ENCODE measurements around the gene MOCS3.

The MOCS3 gene

GRCh38 chr20:51004781-51005180 lies 46.2 kb downstream of the MOCS3 start:
- no peak overlapping the region for H3K9ac ChIP-seq (ENCODE audit: low read length)
- H3K27ac ChIP-seq (ENCODE audit: low read depth, low read length): no peak overlapping the region
- H3K4me1 ChIP-seq (ENCODE audit: insufficient read depth, low read length): no peaks in the 10 kb centered on the region
- no peaks in the 10 kb centered on the region for H3K27me3 ChIP-seq (ENCODE audit: control insufficient read depth in 1 of 2, insufficient read depth in 2 of 2, low read length in 2 of 2)
- no peaks in the 10 kb centered on the region for H3K9me3 ChIP-seq (ENCODE audit: low read length)
- H3K36me3 ChIP-seq (ENCODE audit: insufficient read depth, low read length): no peaks in the 10 kb centered on the region
- no peak overlapping the region for H3K4me3 ChIP-seq (ENCODE audit: low read depth in 1 of 2, low read length in 2 of 2)

DNA sequence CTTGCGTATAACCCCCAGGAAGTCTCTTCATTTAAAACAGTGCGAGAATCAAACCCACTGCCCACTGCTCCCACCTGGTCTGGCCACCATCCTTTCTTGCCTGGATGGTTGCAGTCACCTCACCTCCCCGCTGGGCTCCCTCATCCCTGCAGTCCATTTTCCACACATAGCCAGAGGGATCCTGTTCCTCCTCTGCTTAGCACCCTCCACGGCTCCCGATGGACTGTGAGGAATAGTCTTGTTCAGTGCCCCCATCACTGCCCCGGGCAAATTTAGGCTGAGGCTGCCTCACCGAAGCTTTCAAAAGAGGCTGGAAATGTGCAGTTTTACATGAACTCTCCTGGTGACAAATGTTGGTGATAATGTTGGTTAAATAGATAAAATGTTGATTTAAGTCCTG lies 46.6 kb downstream of the MOCS3 start:
- Histone ChIP-seq H3K36me3 (ENCODE audit: insufficient read depth, low read length) (no peaks in the 10 kb centered on the region), H3K9me3 (ENCODE audit: low read length) (no peaks in the 10 kb centered on the region), H3K4me3 (ENCODE audit: low read depth in 1 of 2, low read length in 2 of 2) (no peak overlapping the region), H3K27ac (ENCODE audit: low read depth, low read length) (no peak overlapping the region), H3K27me3 (ENCODE audit: control insufficient read depth in 1 of 2, insufficient read depth in 2 of 2, low read length in 2 of 2) (no peaks in the 10 kb centered on the region), H3K4me1 (ENCODE audit: insufficient read depth, low read length) (no peaks in the 10 kb centered on the region), H3K9ac (ENCODE audit: low read length) (no peak overlapping the region)

GRCh38 chr20:51008718-51009117 lies 50.1 kb downstream of the MOCS3 start:
- Histone ChIP-seq H3K4me3 (ENCODE audit: low read depth in 1 of 2, low read length in 2 of 2) (no peak overlapping the region), H3K9me3 (ENCODE audit: low read length) (no peaks in the 10 kb centered on the region), H3K36me3 (ENCODE audit: insufficient read depth, low read length) (no peaks in the 10 kb centered on the region), H3K9ac (ENCODE audit: low read length) (no peak overlapping the region), H3K27me3 (ENCODE audit: control insufficient read depth in 1 of 2, insufficient read depth in 2 of 2, low read length in 2 of 2) (no peaks in the 10 kb centered on the region), H3K4me1 (ENCODE audit: insufficient read depth, low read length) (no peaks in the 10 kb centered on the region), H3K27ac (ENCODE audit: low read depth, low read length) (no peak overlapping the region)

- Histone ChIP-seq H3K4me3 (ENCODE audit: low read depth in 1 of 2, low read length in 2 of 2) (no peak overlapping the region), H3K9me3 (ENCODE audit: low read length) (no peaks in the 10 kb centered on the region), H3K27me3 (ENCODE audit: control insufficient read depth in 1 of 2, insufficient read depth in 2 of 2, low read length in 2 of 2) (peaks cover 0 to under 1% of the 10 kb centered on the region in 2 donors), H3K4me1 (ENCODE audit: insufficient read depth, low read length) (no peaks in the 10 kb centered on the region), H3K9ac (ENCODE audit: low read length) (no peak overlapping the region), H3K36me3 (ENCODE audit: insufficient read depth, low read length) (no peaks in the 10 kb centered on the region), H3K27ac (ENCODE audit: low read depth, low read length) (no peak overlapping the region)
These were observed 50.9 kb downstream of the MOCS3 start for GRCh38 chr20:51009303-51010042.

GRCh38 chr20:51010043-51010365 lies 51.4 kb downstream of the MOCS3 start:
- no peak overlapping the region for H3K27ac ChIP-seq (ENCODE audit: low read depth, low read length)
- no peaks in the 10 kb centered on the region for H3K36me3 ChIP-seq (ENCODE audit: insufficient read depth, low read length)
- no peaks in the 10 kb centered on the region for H3K4me1 ChIP-seq (ENCODE audit: insufficient read depth, low read length)
- H3K9ac ChIP-seq (ENCODE audit: low read length): no peak overlapping the region
- H3K4me3 ChIP-seq (ENCODE audit: low read depth in 1 of 2, low read length in 2 of 2): no peak overlapping the region
- H3K9me3 ChIP-seq (ENCODE audit: low read length): no peaks in the 10 kb centered on the region
- H3K27me3 ChIP-seq (ENCODE audit: control insufficient read depth in 1 of 2, insufficient read depth in 2 of 2, low read length in 2 of 2): peaks cover 0 to 5% of the 10 kb centered on the region in 2 donors

- Histone ChIP-seq H3K4me3 (ENCODE audit: low read depth in 1 of 2, low read length in 2 of 2) (no peak overlapping the region), H3K9me3 (ENCODE audit: low read length) (no peaks in the 10 kb centered on the region), H3K9ac (ENCODE audit: low read length) (no peak overlapping the region), H3K4me1 (ENCODE audit: insufficient read depth, low read length) (no peaks in the 10 kb centered on the region), H3K36me3 (ENCODE audit: insufficient read depth, low read length) (no peaks in the 10 kb centered on the region), H3K27me3 (ENCODE audit: control insufficient read depth in 1 of 2, insufficient read depth in 2 of 2, low read length in 2 of 2) (peaks cover 0 to 5% of the 10 kb centered on the region in 2 donors), H3K27ac (ENCODE audit: low read depth, low read length) (no peak overlapping the region)
These were observed 52.3 kb downstream of the MOCS3 start for GRCh38 chr20:51010932-51011331.

DNA sequence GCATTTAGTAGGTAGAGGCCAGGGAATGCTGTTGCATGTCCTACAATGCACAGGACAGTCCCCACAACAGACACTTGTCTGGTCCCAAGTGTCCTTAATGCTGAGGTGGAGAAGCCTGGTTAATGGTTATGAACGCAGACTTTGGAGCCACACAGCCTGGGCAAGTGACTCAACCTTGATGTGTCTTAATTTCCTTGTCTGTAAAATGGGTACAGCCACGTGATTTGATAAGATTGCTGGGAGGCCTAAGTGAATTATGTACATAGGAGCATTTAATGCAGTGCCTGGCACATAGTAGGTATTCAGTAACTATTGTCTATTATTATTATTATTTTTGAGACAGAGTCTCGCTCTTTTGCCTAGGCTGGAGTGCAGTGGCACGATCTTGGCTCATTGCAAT lies 52.9 kb downstream of the MOCS3 start:
- Histone ChIP-seq H3K36me3 (ENCODE audit: insufficient read depth, low read length) (no peaks in the 10 kb centered on the region), H3K4me1 (ENCODE audit: insufficient read depth, low read length) (no peaks in the 10 kb centered on the region), H3K27me3 (ENCODE audit: control insufficient read depth in 1 of 2, insufficient read depth in 2 of 2, low read length in 2 of 2) (peaks cover 0 to 5% of the 10 kb centered on the region in 2 donors), H3K4me3 (ENCODE audit: low read depth in 1 of 2, low read length in 2 of 2) (no peak overlapping the region), H3K9me3 (ENCODE audit: low read length) (no peaks in the 10 kb centered on the region), H3K27ac (ENCODE audit: low read depth, low read length) (no peak overlapping the region), H3K9ac (ENCODE audit: low read length) (no peak overlapping the region)

DNA sequence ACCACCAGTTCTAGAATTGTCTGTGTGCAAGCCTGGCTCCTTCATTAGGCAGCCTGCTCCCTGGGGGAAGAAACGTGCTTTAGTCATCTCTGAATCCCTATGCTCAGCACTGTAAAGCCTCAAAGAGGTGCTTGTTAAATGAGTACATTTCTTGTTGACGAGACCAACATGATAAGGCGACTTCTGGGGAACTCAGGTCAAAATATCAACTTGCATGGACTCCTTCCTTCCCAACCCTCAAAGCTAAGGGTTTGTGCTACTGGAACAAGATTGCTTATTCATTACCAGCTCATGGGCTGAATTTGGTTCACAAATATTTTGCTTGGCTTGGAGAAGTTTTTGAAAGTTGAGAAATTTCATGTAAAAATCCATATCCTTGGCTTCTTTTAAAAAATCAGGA lies 53.7 kb downstream of the MOCS3 start:
- H3K27me3 ChIP-seq (ENCODE audit: control insufficient read depth in 1 of 2, insufficient read depth in 2 of 2, low read length in 2 of 2): peaks cover 0 to 5% of the 10 kb centered on the region in 2 donors
- no peak overlapping the region for H3K9ac ChIP-seq (ENCODE audit: low read length)
- no peak overlapping the region for H3K4me3 ChIP-seq (ENCODE audit: low read depth in 1 of 2, low read length in 2 of 2)
- H3K4me1 ChIP-seq (ENCODE audit: insufficient read depth, low read length): no peaks in the 10 kb centered on the region
- H3K36me3 ChIP-seq (ENCODE audit: insufficient read depth, low read length): no peaks in the 10 kb centered on the region
- H3K9me3 ChIP-seq (ENCODE audit: low read length): no peaks in the 10 kb centered on the region
- no peak overlapping the region for H3K27ac ChIP-seq (ENCODE audit: low read depth, low read length)
